GM19193 (cell line): ENCODE results near the gene SELENOO.

Experiments
- POLR2A ChIP-seq: IDR thresholded peaks from 4 replicates; pipeline ENCODE4 v1.6.1; 2011; ENCODE audit not compliant: insufficient read depth, insufficient read length; ENCODE audit errors: extremely low read depth

SELENOO gene

DNA sequence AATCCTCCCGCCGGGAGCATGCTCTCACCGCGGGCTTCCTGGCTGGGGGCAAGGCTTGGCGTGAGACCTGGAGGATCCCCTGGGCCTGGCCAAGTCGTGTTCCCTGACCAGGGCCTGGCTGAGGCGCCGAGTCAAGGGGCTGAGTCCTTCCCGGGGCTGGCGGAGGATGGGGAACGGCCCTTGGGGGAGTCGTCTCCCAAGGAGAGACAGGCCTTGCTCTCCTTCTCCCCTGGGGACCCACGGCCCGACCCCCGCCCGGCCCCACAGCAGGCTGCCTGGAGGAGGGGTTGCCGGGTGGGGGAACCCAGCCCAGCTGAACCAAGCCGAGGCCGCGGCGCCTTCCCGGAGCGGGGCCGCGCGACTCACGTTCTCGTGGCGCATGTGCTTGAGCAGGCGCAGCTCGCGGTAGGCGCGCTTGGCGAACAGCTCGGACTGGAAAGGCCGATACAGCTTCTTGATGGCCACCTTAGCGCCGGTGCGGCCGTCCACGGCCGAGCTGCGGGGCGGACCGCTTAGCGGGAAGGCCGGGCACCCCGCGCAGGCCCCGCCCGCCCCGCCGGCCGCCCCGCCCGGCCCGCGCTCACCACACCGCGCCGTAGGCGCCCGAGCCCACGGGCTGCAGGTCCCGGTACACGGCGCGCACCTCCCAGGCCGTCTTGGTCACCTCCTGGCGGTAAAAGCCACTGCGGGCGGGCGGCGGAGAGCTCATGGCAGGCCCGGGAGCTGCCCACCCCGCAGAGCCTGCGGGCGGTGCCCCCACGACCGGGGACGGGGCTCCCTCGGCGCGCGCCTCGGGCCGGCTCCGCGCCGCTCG, 60.2 kb downstream of the SELENOO start:
- no peak for TF ChIP-seq POLR2A

DNA sequence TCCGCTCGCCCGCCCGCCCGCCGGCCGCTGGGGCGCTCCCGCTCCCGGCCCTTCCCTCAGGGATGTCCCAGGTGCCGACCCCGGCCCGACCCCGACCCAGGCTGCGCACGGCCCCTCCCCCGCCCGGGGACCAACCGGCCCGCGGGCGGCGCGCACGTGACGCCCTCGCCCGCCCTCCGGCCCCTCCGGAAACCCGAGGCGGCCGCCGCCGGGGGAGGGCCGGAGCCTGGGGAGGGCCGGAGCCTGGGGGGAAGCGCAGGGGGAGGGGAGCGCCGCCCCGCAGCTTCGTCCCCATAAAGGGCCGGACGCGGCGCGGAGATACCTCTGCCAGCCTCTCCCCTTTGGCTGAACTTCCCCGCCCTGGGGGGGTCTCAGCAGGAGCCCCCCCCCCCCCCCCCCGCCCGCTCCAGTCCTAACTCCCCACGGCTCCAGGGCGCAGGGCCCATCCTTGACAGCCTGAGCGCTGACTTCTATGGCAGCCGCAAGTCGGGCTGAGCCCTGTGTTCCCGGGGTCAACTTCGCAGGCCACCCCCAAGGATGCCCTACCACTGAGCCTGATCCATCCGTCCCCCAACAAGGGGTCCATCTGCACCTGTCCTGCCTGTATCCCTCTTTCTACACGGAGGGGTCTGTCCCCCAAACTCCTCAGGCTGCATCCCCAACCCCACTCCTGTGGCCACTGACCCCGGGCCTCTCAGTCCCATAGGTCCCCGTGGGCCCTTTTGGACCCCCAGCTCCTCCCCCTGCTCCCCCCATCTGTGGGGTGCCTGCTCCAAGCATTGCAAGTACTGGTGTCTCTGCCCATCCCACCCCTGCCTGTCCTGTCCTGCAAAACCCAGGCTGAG, 61.0 kb downstream of the SELENOO start, which contains the start of gene MAPK12:
MAPK12 (minus strand) TSS at position 69 of the 845 bp plus-strand sequence. CDS start 174 bp downstream, outside the sequence.
- no peak for TF ChIP-seq POLR2A

DNA sequence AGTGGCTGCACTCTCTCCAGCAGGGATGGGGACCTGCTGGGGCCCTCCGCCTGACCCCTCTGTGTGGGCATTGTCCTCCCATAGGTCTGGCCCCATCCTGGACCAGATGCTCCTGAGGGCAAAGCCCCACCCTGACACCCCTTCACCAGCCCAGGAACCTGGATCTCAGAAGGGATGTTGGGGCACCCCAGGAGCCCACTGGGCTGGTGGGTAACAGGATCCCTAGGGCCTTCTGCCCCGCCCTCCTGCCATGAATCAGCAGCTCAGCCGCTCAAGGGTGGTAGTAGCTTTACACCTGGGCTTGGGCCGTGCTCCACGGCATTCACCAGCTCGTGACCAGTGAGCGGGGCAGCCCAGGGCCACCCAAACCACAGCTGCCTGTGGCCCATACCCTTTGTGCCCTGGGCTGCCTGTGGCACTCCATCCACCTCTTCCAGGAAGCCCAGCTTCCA, 61.7 kb downstream of the SELENOO start:
- TF ChIP-seq POLR2A: no peak

DNA sequence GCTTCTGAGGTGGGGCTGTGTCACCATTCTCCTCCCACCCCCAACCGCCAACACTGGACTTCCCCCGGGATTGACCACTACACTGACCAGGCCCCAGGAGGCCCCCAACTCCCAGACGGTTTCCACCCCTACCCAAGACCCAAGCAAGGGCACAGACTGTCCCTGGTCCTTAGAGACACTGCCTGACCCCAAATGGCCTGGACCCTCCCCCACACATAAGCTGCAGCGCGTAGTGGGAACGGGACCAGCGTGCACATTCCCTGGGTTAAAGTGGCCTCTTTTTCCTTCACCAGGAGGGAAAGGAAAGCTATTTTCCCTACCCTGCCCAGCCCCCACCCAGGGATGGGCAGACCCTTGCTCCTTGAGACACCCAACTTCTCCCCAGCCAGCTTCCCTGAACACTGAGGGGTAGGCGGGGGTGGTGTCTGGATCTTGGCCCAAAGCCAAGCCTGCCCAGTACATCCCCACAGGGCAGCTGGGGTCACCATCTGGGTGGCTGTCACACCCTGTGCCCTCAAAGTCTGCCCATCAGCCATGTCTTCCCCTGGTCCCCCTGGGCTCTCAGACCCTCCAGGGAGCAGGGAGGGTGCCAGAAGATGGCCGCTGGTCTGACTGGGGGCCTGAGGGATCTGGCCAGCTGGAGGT, 62.3 kb downstream of the SELENOO start:
- TF ChIP-seq POLR2A: no peak

DNA sequence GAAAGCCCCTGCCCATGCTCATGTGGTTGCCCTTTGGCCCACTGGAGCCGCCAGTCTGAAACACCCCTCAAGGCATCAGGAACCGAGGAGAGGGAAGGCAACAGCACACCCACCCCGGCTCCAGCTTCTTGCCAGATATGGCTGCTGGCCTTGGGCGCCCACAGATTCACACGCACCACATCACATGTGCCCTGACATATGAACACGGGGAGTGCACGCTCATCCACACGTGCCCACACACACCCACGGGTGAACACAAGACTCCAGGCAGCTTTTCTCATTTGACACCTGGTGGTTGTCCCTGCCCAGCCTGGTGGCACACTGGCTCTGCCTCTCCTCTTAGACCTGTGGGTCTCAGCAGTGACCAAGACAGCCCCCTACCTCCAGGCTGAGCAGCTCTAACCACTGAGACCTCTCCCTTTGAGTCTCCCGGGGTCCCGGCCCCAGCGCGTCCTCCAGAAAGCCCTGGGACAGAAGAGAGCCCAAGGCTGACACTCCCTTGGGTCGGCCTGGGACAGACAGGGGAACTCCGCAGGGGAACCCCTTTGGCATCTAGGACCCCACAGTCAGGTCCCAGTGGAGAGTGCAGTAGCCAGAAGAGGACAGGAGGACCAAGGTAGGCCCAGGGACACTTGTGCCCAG, 63.4 kb downstream of the SELENOO start:
- TF ChIP-seq POLR2A: no peak

DNA sequence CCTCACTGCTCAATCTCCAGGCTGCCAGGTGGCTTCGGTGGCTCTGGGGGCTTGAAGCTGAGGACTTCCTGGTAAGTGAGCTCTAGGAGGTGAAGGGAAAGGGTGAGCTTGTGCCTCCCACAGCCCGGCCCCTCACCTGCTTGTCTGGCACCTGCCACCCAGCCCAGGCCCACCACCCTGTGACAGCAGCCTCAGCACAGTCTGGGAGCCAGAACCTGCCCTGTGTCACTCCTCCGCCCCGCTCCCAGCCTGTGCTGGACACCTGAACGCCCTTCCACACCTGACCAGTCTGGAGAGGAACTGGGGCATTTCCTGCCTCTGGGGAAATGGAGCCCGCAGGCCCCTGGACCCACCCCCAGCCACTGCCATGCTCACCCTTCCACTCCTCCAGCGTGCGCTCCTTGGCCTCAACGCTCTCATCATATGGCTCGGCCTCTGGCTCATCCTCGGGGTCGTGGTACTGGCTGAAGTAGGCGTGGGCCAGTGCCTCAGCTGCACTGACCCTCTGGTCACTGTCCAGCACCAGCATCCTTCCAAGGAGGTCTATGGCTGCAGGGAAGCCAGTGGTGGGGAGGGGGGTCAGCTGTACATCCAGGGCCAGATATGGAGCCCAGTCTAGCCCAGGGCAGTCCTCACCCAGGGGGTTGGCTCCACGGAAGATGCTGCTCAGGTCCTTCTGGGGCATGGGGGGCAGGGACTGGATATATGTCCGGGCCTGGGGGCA, 64.3 kb downstream of the SELENOO start:
- TF ChIP-seq POLR2A: no peak

DNA sequence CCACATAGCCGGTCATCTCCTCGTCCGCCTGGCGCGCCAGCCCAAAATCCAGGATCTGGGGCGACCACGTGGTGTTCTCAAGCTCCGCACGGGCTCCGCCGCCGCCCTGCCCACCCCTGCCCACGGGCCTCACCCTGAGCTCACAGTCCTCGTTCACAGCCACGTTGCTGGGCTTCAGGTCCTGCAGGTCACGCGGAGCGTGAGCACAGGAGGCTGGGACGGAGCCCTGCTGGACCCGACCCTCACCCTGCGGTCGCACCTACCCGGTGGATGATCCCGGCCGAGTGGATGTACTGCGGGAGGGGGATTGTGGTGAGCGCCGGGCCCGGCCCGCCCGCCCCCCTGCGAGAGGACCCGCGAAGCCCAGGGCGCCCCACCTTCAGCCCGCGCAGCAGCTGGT, 66.2 kb downstream of the SELENOO start:
- no peak for TF ChIP-seq POLR2A
